Skeletal muscle satellite cell (primary cell): Measurements from ENCODE around the gene SNTG2.
"Not testable (repeated sequence)": the region's sequence is repeated elsewhere in the genome, so short reads cannot be mapped to it uniquely, and the experiment has no call there.

Experiments used
- H3K27me3 ChIP-seq: 2 replicates; pipeline ENCODE4 v1.7.0; 2013; ENCODE audit warnings: low read length; ENCODE audit not compliant: control insufficient read depth, insufficient read depth
- H3K36me3 ChIP-seq: 2 replicates; pipeline ENCODE4 v1.7.0; 2013; ENCODE audit warnings: mild to moderate bottlenecking, control low read depth, low read length; ENCODE audit not compliant: insufficient read depth
- H3K4me1 ChIP-seq: 2 replicates; pipeline ENCODE4 v1.7.0; 2013; ENCODE audit warnings: low read length; ENCODE audit not compliant: control insufficient read depth, insufficient read depth
- H3K4me2 ChIP-seq: 2 replicates; pipeline ENCODE4 v1.7.0; 2013; ENCODE audit warnings: mild to moderate bottlenecking, low read length
- H3K4me3 ChIP-seq: 2 replicates; pipeline ENCODE4 v1.7.0; 2013; ENCODE audit warnings: low read length
- H3K9ac ChIP-seq: 2 replicates; pipeline ENCODE4 v1.7.0; 2013; ENCODE audit warnings: mild to moderate bottlenecking, low read depth, low read length, moderate library complexity
- H3K9me3 ChIP-seq: replicated peaks from 2 replicates; pipeline ENCODE4 v1.7.0; 2013; ENCODE audit warnings: mild to moderate bottlenecking, control low read depth, low read length

Gene SNTG2

GRCh38 chr2:1081451-1082225 lies 131.0 kb downstream of the SNTG2 start:
- Histone ChIP-seq H3K9ac (no peak overlapping the region), H3K9me3 (no peaks in the 10 kb centered on the region), H3K27me3 (peaks cover 4% of the 10 kb centered on the region), H3K4me3 (no peak overlapping the region), H3K36me3 (no peaks in the 10 kb centered on the region), H3K4me1 (no peaks in the 10 kb centered on the region), H3K4me2 (no peak overlapping the region)

GRCh38 chr2:1082456-1083205 lies 132.0 kb downstream of the SNTG2 start:
- H3K9ac ChIP-seq, result no peak overlapping the region
- no peak overlapping the region for H3K4me3 ChIP-seq

GRCh38 chr2:1088192-1088860 lies 137.7 kb downstream of the SNTG2 start:
- no peaks in the 10 kb centered on the region for H3K9me3 ChIP-seq
- H3K36me3 ChIP-seq, result no peaks in the 10 kb centered on the region
- H3K9ac ChIP-seq, result no peak overlapping the region
- peaks cover 4% of the 10 kb centered on the region for H3K27me3 ChIP-seq
- H3K4me2 ChIP-seq, result no peak overlapping the region
- H3K4me1 ChIP-seq, result no peaks in the 10 kb centered on the region
- no peak overlapping the region for H3K4me3 ChIP-seq

More at GRCh38 chr2:1082456-1083205, 132.0 kb downstream of the SNTG2 start:
- H3K36me3 ChIP-seq, result no peaks in the 10 kb centered on the region
- H3K4me2 ChIP-seq, result no peak overlapping the region
- peaks cover 4% of the 10 kb centered on the region for H3K27me3 ChIP-seq
- H3K4me1 ChIP-seq, result no peaks in the 10 kb centered on the region
- no peaks in the 10 kb centered on the region for H3K9me3 ChIP-seq

- Histone ChIP-seq H3K9me3 (no peaks in the 10 kb centered on the region), H3K27me3 (peaks cover 4% of the 10 kb centered on the region), H3K9ac (no peak overlapping the region), H3K4me1 (no peaks in the 10 kb centered on the region), H3K4me2 (no peak overlapping the region), H3K4me3 (no peak overlapping the region), H3K36me3 (no peaks in the 10 kb centered on the region)
Observed at GRCh38 chr2:1088940-1089339, 138.3 kb downstream of the SNTG2 start.

GRCh38 chr2:1091895-1092585 lies 141.4 kb downstream of the SNTG2 start:
- H3K27me3 ChIP-seq, result no peaks in the 10 kb centered on the region
- no peak overlapping the region for H3K4me3 ChIP-seq
- no peaks in the 10 kb centered on the region for H3K9me3 ChIP-seq
- no peak overlapping the region for H3K9ac ChIP-seq
- no peaks in the 10 kb centered on the region for H3K36me3 ChIP-seq
- no peak overlapping the region for H3K4me2 ChIP-seq
- no peaks in the 10 kb centered on the region for H3K4me1 ChIP-seq

- H3K4me2 ChIP-seq, H3K4me3 ChIP-seq, H3K9me3 ChIP-seq: not testable (repeated sequence)
Observed at GRCh38 chr2:1093668-1094067, 143.0 kb downstream of the SNTG2 start.

GRCh38 chr2:1097101-1097500 lies 146.5 kb downstream of the SNTG2 start:
- H3K36me3 ChIP-seq, result no peaks in the 10 kb centered on the region
- H3K4me2 ChIP-seq, result no peak overlapping the region
- H3K27me3 ChIP-seq, result no peaks in the 10 kb centered on the region
- no peak overlapping the region for H3K9ac ChIP-seq
- H3K4me1 ChIP-seq, result no peaks in the 10 kb centered on the region
- H3K9me3 ChIP-seq, result no peaks in the 10 kb centered on the region
- no peak overlapping the region for H3K4me3 ChIP-seq

More at GRCh38 chr2:1093668-1094067, 143.0 kb downstream of the SNTG2 start:
- not testable (repeated sequence) for H3K9ac ChIP-seq, H3K27me3 ChIP-seq, H3K4me1 ChIP-seq, H3K36me3 ChIP-seq

- H3K9ac ChIP-seq, result no peak overlapping the region
- H3K9me3 ChIP-seq, result no peaks in the 10 kb centered on the region
Observed at GRCh38 chr2:1099418-1099817, 148.8 kb downstream of the SNTG2 start.

GRCh38 chr2:1101011-1101782 lies 150.5 kb downstream of the SNTG2 start:
- Histone ChIP-seq H3K36me3 (no peaks in the 10 kb centered on the region), H3K27me3 (no peaks in the 10 kb centered on the region), H3K4me2 (no peak overlapping the region), H3K4me1 (no peaks in the 10 kb centered on the region), H3K4me3 (no peak overlapping the region), H3K9me3 (no peaks in the 10 kb centered on the region), H3K9ac (no peak overlapping the region)

More at GRCh38 chr2:1099418-1099817, 148.8 kb downstream of the SNTG2 start:
- Histone ChIP-seq H3K4me3 (no peak overlapping the region), H3K36me3 (no peaks in the 10 kb centered on the region), H3K4me2 (no peak overlapping the region), H3K4me1 (no peaks in the 10 kb centered on the region), H3K27me3 (no peaks in the 10 kb centered on the region)

GRCh38 chr2:1101982-1102590 lies 151.4 kb downstream of the SNTG2 start:
- no peaks in the 10 kb centered on the region for H3K27me3 ChIP-seq
- H3K9me3 ChIP-seq, result no peaks in the 10 kb centered on the region
- H3K4me1 ChIP-seq, result no peaks in the 10 kb centered on the region
- no peak overlapping the region for H3K4me2 ChIP-seq
- no peak overlapping the region for H3K4me3 ChIP-seq
- no peak overlapping the region for H3K9ac ChIP-seq
- H3K36me3 ChIP-seq, result no peaks in the 10 kb centered on the region
